ENCODE results near the gene PARD6G. TPM values are rescaled to one million over a fixed set of nuclear protein-coding genes. Genes with fewer than 3 reads are reported as not detected.
"Not testable (repeated sequence)": the region's sequence is repeated elsewhere in the genome, so short reads cannot be mapped to it uniquely, and the experiment has no call there.

The PARD6G gene
- total RNA-seq, 4 donors from 2014 or later = 0.40 to 3.3 (median 1.3) TPM

- no peaks in the 10 kb centered on the region for H3K36me3 ChIP-seq
- no peaks in the 10 kb centered on the region for H3K27me3 ChIP-seq
- no peak for DNase-seq
- intact Hi-C loops (cut with DNase I; ENCODE audit: low total_unique reads) = no loop called here
- in situ Hi-C loops (cut with MboI; ENCODE audit: low pct_ligation_motif_present in 1 of 4, low pct_unique_long_range_greater_than_20kb in 1 of 4, low sequenced_read_pairs in 3 of 4) = no loop called here
- WGBS, 2 donors (ENCODE audit: low coverage in 1 of 2) = 57 to 81% methylated on average over 1 to 5 of the region's 5 CpGs
- H3K27ac ChIP-seq = no peak overlapping the region
- H3K9me3 ChIP-seq = no peaks in the 10 kb centered on the region
- H3K4me1 ChIP-seq = no peaks in the 10 kb centered on the region
- no peak overlapping the region for H3K4me3 ChIP-seq
- TF ChIP-seq POLR2A (IDR thresholded peaks at IDR 0.05) = no peak
- no peak for TF ChIP-seq EP300 (IDR thresholded peaks at IDR 0.05; ENCODE audit: low read depth)
- no peak for TF ChIP-seq CTCF (IDR thresholded peaks at IDR 0.05)
- TF ChIP-seq POLR2AphosphoS5 (IDR thresholded peaks at IDR 0.05) = no peak
These were observed 19.8 kb downstream of the PARD6G start for GRCh38 chr18:80227472-80227871.

GRCh38 chr18:80225685-80226084 is 21.6 kb downstream of the PARD6G start:
- no peak overlapping the region for H3K27ac ChIP-seq
- no peak for DNase-seq
- in situ Hi-C loops (cut with MboI; ENCODE audit: low pct_ligation_motif_present in 1 of 4, low pct_unique_long_range_greater_than_20kb in 1 of 4, low sequenced_read_pairs in 3 of 4) (no loop called here), intact Hi-C loops (cut with DNase I; ENCODE audit: low total_unique reads) (no loop called here)
- no peaks in the 10 kb centered on the region for H3K27me3 ChIP-seq
- no peak overlapping the region for H3K4me3 ChIP-seq
- no peak for TF ChIP-seq CTCF (IDR thresholded peaks at IDR 0.05)
- no peak for TF ChIP-seq POLR2A (IDR thresholded peaks at IDR 0.05)
- no peak for TF ChIP-seq POLR2AphosphoS5 (IDR thresholded peaks at IDR 0.05)
- no peak for TF ChIP-seq EP300 (IDR thresholded peaks at IDR 0.05; ENCODE audit: low read depth)
- 57 to 65% methylated on average over 1 to 4 of the region's 4 CpGs for WGBS, 2 donors (ENCODE audit: low coverage in 1 of 2)
- H3K9me3 ChIP-seq = no peaks in the 10 kb centered on the region
- no peaks in the 10 kb centered on the region for H3K4me1 ChIP-seq
- H3K36me3 ChIP-seq = no peaks in the 10 kb centered on the region

- intact Hi-C loops (cut with DNase I; ENCODE audit: low total_unique reads) (no loop called here), in situ Hi-C loops (cut with MboI; ENCODE audit: low pct_ligation_motif_present in 1 of 4, low pct_unique_long_range_greater_than_20kb in 1 of 4, low sequenced_read_pairs in 3 of 4) (no loop called here)
- Histone ChIP-seq H3K36me3 (no peaks in the 10 kb centered on the region), H3K27ac (no peak overlapping the region), H3K4me3 (no peak overlapping the region), H3K27me3 (no peaks in the 10 kb centered on the region), H3K4me1 (no peaks in the 10 kb centered on the region), H3K9me3 (no peaks in the 10 kb centered on the region)
- 41 to 48% methylated on average over 2 to 4 of the region's 4 CpGs for WGBS, 2 donors (ENCODE audit: low coverage in 1 of 2)
- TF ChIP-seq CTCF (IDR thresholded peaks at IDR 0.05) (no peak), EP300 (IDR thresholded peaks at IDR 0.05; ENCODE audit: low read depth) (no peak), POLR2AphosphoS5 (IDR thresholded peaks at IDR 0.05) (no peak), POLR2A (IDR thresholded peaks at IDR 0.05) (no peak)
- DNase-seq = no peak
These were observed 23.6 kb downstream of the PARD6G start for GRCh38 chr18:80223581-80224148.

- in situ Hi-C loops (cut with MboI; ENCODE audit: low pct_ligation_motif_present in 1 of 4, low pct_unique_long_range_greater_than_20kb in 1 of 4, low sequenced_read_pairs in 3 of 4); H3K9me3 ChIP-seq; DNase-seq; H3K27me3 ChIP-seq; H3K36me3 ChIP-seq; intact Hi-C loops (cut with DNase I; ENCODE audit: low total_unique reads); H3K4me3 ChIP-seq; H3K27ac ChIP-seq; H3K4me1 ChIP-seq: not testable (repeated sequence)
- WGBS, 2 donors (ENCODE audit: low coverage in 1 of 2) = 87 to 94% methylated on average over 3 to 4 of the region's 4 CpGs
These were observed 27.8 kb downstream of the PARD6G start for GRCh38 chr18:80219488-80219887.
